A549 (cell line): Measurements from ENCODE around the gene LRRC51. TPM values are rescaled to one million over a fixed set of nuclear protein-coding genes. Genes with fewer than 3 reads are reported as not detected.

ENCODE experiments used
- BCL3 ChIP-seq: fragments of >200 bp; sonication (Bioruptor Twin); formaldehyde crosslinking; IDR thresholded peaks from 3 replicates; pipeline ENCODE4 v1.6.1; 2016
- CHD2 ChIP-seq: fragments of 150-350 bp; IDR thresholded peaks from 2 replicates; pipeline ENCODE4 v1.6.1; 2014; ENCODE audit warnings: low read length; ENCODE audit not compliant: partially characterized antibody
- EHF ChIP-seq: fragments of 250-450 bp; sonication (Bioruptor Pico); IDR thresholded peaks from 2 replicates; pipeline ENCODE4 v1.5.0; 2020; ENCODE audit warnings: mild to moderate bottlenecking
- EP300 ChIP-seq, 2 experiments: fragments of >200 bp; sonication (Bioruptor Twin); formaldehyde crosslinking; IDR thresholded peaks; 2 replicates in 1 of 2; 3 replicates in 1 of 2; pipeline ENCODE4 v1.6.1; 2016 to 2017
- FOSB ChIP-seq: fragments of 250-450 bp; sonication (Bioruptor Pico); IDR thresholded peaks from 2 replicates; pipeline ENCODE4 v1.5.0; 2020; ENCODE audit warnings: mild to moderate bottlenecking, moderate library complexity
- KDM1A ChIP-seq: fragments of 200-600 bp; sonication (generic); IDR thresholded peaks from 2 replicates; pipeline ENCODE4 v1.6.1; 2016; ENCODE audit warnings: low read depth, mild to moderate bottlenecking
- MAFK ChIP-seq: fragments of 450-650 bp; IDR thresholded peaks from 2 replicates; pipeline ENCODE4 v1.6.1; 2014; ENCODE audit not compliant: partially characterized antibody
- MAZ ChIP-seq: fragments of 150-350 bp; IDR thresholded peaks from 2 replicates; pipeline ENCODE4 v1.6.1; 2014; ENCODE audit warnings: antibody characterized with exemption, low read depth, low read length, borderline replicate concordance
- RAD21 ChIP-seq, 2 experiments: fragments of >200 bp in 1 of 2; sonication (Bioruptor Twin) in 1 of 2; formaldehyde crosslinking in 1 of 2; IDR thresholded peaks in 1 of 2; conservative IDR thresholded peaks in 1 of 2; 2 replicates in 1 of 2; 3 replicates in 1 of 2; pipeline ENCODE4 v1.6.1; 2012 to 2018; ENCODE audit warnings: inconsistent platforms in 1 of 2
- REST ChIP-seq: fragments of 200-600 bp; sonication (generic); IDR thresholded peaks from 2 replicates; pipeline ENCODE4 v1.6.1; 2016; ENCODE audit warnings: antibody characterized with exemption, mild to moderate bottlenecking, moderate library complexity
- SMC3 ChIP-seq: fragments of >200 bp; sonication (Bioruptor Twin); formaldehyde crosslinking; IDR thresholded peaks from 3 replicates; pipeline ENCODE4 v1.6.1; 2018; ENCODE audit warnings: inconsistent platforms
- TFCP2L1 ChIP-seq: fragments of 250-450 bp; sonication (Bioruptor Pico); IDR thresholded peaks from 2 replicates; pipeline ENCODE4 v1.5.0; 2021; ENCODE audit warnings: mild to moderate bottlenecking
- ZNF302 ChIP-seq: fragments of 250-450 bp; sonication (Bioruptor Pico); IDR thresholded peaks from 2 replicates; pipeline ENCODE4 v1.9.0; 2021; ENCODE audit warnings: inconsistent platforms, mild to moderate bottlenecking, moderate library complexity
- ZSCAN20 ChIP-seq: fragments of 250-450 bp; sonication (Bioruptor Pico); IDR thresholded peaks from 2 replicates; pipeline ENCODE4 v1.8.0; 2022; ENCODE audit warnings: mild to moderate bottlenecking, moderate library complexity
- polyA plus RNA-seq, 4 experiments: library from polyadenylated mRNA; depleted of rRNA in 3 of 4; stranded (reverse); fragments of >200 nt; fragmentation: RNase III in 1 of 4; extraction: RNeasy Plus Mini Kit Qiagen cat#74134 plus additional on column Dnase treatment in 1 of 4; gene quantifications; 2 replicates in 3 of 4; 3 replicates in 1 of 4; pipeline ENCODE4 v1.2.3, GENCODE V29; 2011 to 2017
- TF ChIP-seq, protein P1 (sequence below): fragments of 450-650 bp; IDR thresholded peaks from 2 replicates; pipeline ENCODE4 v1.6.1; 2014; ENCODE audit warnings: antibody characterized with exemption
- TF ChIP-seq, protein P2 (sequence below): fragments of >200 bp; sonication (Bioruptor Twin); formaldehyde crosslinking; IDR thresholded peaks from 3 replicates; pipeline ENCODE4 v1.5.1; 2016
- TF ChIP-seq, protein P3 (sequence below): fragments of 150-350 bp; IDR thresholded peaks from 2 replicates; pipeline ENCODE4 v1.6.1; 2014; ENCODE audit warnings: low read depth, mild to moderate bottlenecking, low read length
- TF ChIP-seq, protein P4 (sequence below): IDR thresholded peaks from 2 replicates; pipeline ENCODE4 v1.6.1; 2012
- TF ChIP-seq, protein P5 (sequence below): IDR thresholded peaks from 2 replicates; pipeline ENCODE4 v1.6.1; 2012; ENCODE audit warnings: low read depth, borderline replicate concordance

LRRC51 gene
- polyA plus RNA-seq, 2 of the 4 experiments (the other 2 are of a cell fraction) = 8.2 to 14.3 TPM

- TF ChIP-seq, protein P1, sequence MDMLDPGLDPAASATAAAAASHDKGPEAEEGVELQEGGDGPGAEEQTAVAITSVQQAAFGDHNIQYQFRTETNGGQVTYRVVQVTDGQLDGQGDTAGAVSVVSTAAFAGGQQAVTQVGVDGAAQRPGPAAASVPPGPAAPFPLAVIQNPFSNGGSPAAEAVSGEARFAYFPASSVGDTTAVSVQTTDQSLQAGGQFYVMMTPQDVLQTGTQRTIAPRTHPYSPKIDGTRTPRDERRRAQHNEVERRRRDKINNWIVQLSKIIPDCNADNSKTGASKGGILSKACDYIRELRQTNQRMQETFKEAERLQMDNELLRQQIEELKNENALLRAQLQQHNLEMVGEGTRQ = no peak
- TF ChIP-seq EHF (CRISPR knock-in tag) (no peak), TFCP2L1 (CRISPR knock-in tag) (0 out of 2 replicates have a peak, but pooled peaks have one; percentile 49), MAFK (no peak), KDM1A (no peak), RAD21 (conservative IDR thresholded peaks at IDR 0.05 in 1 of 2, IDR thresholded peaks at IDR 0.05 in 1 of 2) (no peak), BCL3 (no peak; the same call in 2 of the 3 replicates), ZSCAN20 (no peak), ZNF302 (CRISPR knock-in tag) (no peak), MAZ (no peak; the same call in 1 of the 2 replicates), FOSB (CRISPR knock-in tag) (no peak), SMC3 (no peak), EP300 (IDR thresholded peaks at IDR 0.05) (no peak), REST (peak; percentile 45; the same call in 1 of the 2 replicates), CHD2 (no peak)
- TF ChIP-seq, protein P2, sequence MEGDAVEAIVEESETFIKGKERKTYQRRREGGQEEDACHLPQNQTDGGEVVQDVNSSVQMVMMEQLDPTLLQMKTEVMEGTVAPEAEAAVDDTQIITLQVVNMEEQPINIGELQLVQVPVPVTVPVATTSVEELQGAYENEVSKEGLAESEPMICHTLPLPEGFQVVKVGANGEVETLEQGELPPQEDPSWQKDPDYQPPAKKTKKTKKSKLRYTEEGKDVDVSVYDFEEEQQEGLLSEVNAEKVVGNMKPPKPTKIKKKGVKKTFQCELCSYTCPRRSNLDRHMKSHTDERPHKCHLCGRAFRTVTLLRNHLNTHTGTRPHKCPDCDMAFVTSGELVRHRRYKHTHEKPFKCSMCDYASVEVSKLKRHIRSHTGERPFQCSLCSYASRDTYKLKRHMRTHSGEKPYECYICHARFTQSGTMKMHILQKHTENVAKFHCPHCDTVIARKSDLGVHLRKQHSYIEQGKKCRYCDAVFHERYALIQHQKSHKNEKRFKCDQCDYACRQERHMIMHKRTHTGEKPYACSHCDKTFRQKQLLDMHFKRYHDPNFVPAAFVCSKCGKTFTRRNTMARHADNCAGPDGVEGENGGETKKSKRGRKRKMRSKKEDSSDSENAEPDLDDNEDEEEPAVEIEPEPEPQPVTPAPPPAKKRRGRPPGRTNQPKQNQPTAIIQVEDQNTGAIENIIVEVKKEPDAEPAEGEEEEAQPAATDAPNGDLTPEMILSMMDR = no peak
- TF ChIP-seq, protein P3, sequence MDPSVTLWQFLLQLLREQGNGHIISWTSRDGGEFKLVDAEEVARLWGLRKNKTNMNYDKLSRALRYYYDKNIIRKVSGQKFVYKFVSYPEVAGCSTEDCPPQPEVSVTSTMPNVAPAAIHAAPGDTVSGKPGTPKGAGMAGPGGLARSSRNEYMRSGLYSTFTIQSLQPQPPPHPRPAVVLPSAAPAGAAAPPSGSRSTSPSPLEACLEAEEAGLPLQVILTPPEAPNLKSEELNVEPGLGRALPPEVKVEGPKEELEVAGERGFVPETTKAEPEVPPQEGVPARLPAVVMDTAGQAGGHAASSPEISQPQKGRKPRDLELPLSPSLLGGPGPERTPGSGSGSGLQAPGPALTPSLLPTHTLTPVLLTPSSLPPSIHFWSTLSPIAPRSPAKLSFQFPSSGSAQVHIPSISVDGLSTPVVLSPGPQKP = no peak
- TF ChIP-seq, protein P4, sequence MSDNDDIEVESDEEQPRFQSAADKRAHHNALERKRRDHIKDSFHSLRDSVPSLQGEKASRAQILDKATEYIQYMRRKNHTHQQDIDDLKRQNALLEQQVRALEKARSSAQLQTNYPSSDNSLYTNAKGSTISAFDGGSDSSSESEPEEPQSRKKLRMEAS = peak; percentile 29; the same call in 1 of the 2 replicates
- TF ChIP-seq, protein P5, sequence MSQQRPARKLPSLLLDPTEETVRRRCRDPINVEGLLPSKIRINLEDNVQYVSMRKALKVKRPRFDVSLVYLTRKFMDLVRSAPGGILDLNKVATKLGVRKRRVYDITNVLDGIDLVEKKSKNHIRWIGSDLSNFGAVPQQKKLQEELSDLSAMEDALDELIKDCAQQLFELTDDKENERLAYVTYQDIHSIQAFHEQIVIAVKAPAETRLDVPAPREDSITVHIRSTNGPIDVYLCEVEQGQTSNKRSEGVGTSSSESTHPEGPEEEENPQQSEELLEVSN = peak; percentile 73
These were observed at the start of gene LRRC51, which contains the start of gene NUMA1 (continued) for GRCh38 chr11:72080326-72081183.
